MCF 10A (cell line): Measurements from ENCODE around the gene ANO3. TPM values are rescaled to one million over a fixed set of nuclear protein-coding genes. Genes with fewer than 3 reads are reported as not detected.

Experiments used
- BruUV-seq: library from RNA; stranded (reverse); fragments of 400-500 nt; replicated peaks from 2 replicates; lab custom pipeline; 2021; lab: Mats Ljungman, UMichigan
- CTCF ChIA-PET: fragments of 300-600 bp; sonication (Branson Sonifier 250); formaldehyde crosslinking; extraction: SDS; loops from one replicate; lab custom pipeline; 2021; ENCODE audit warnings: antibody characterized with exemption, inconsistent platforms; lab: Yijun Ruan, JAX
- POLR2A ChIA-PET: fragments of 300-600, 350-650 bp; sonication (Branson Sonifier 250); formaldehyde crosslinking; extraction: SDS; loops from one replicate; lab custom pipeline; 2020; ENCODE audit warnings: antibody characterized with exemption, inconsistent platforms; lab: Yijun Ruan, JAX
- DNase-seq: peaks from one replicate; pipeline ENCODE4 v3.0.0-alpha.2; 2018; ENCODE audit not compliant: unreplicated experiment
- H3K27ac Mint-ChIP-seq: one replicate; pipeline ENCODE4 v1.8.0; 2022; ENCODE audit warnings: mild to moderate bottlenecking, low read depth, mixed read lengths; ENCODE audit not compliant: unreplicated experiment
- H3K27me3 Mint-ChIP-seq: one replicate; pipeline ENCODE4 v1.8.0; 2022; ENCODE audit warnings: mixed read lengths; ENCODE audit not compliant: insufficient read depth, unreplicated experiment
- H3K36me3 Mint-ChIP-seq: one replicate; pipeline ENCODE4 v1.8.0; 2022; ENCODE audit warnings: mild to moderate bottlenecking, moderate library complexity, mixed read lengths; ENCODE audit not compliant: insufficient read depth, unreplicated experiment
- H3K4me1 Mint-ChIP-seq: one replicate; pipeline ENCODE4 v1.8.0; 2022; ENCODE audit warnings: mixed read lengths; ENCODE audit not compliant: insufficient read depth, unreplicated experiment
- H3K4me3 Mint-ChIP-seq: one replicate; pipeline ENCODE4 v1.8.0; 2022; ENCODE audit warnings: mild to moderate bottlenecking, moderate library complexity, mixed read lengths; ENCODE audit not compliant: unreplicated experiment
- H3K9me3 Mint-ChIP-seq: one replicate; pipeline ENCODE4 v1.8.0; 2022; ENCODE audit warnings: mixed read lengths; ENCODE audit not compliant: unreplicated experiment
- intact Hi-C: fragments of 100-400 bp; cut with micrococcal nuclease; formaldehyde crosslinking; loops from 2 replicates; pipeline ENCODE4 v1.14.1; 2022
- total RNA-seq: library from RNA; stranded (reverse); gene quantifications from 2 replicates; pipeline ENCODE4 v1.2.3, GENCODE V29; 2022
- TF ChIP-seq, protein P1 (sequence below): fragments of 200-600 bp; IDR thresholded peaks from one replicate; pipeline ENCODE4 v1.8.0; 2022; ENCODE audit warnings: antibody characterized with exemption, mild to moderate bottlenecking; ENCODE audit not compliant: unreplicated experiment

Gene ANO3
- total RNA-seq, 1 experiment from 2014 or later = not detected

DNA sequence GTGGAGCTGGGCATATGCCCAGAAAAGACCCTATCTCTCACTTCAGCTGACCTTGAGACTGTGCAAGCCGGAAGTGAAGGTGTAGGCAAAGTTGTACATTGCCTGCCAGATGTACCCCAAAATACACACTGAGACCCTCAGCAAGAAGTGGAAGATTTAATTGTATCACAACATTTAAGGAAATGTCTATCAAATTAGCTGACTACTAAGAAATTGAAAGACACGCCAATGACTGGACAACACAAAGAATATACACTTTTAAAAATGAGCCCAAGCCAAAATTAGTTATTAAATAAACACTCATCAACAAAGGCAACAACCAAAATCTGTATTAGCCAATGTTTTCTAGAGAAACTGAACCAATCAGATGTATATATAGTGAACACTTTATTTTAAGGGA lies 7.7 kb upstream of the ANO3 start:
- Mint-ChIP-seq H3K36me3 (no peaks in the 10 kb centered on the region), H3K27ac (no peak overlapping the region), H3K4me1 (no peaks in the 10 kb centered on the region), H3K4me3 (no peak overlapping the region), H3K9me3 (no peaks in the 10 kb centered on the region), H3K27me3 (peaks cover 69% of the 10 kb centered on the region)
- POLR2A ChIA-PET = no interaction called here
- TF ChIP-seq, protein P1, sequence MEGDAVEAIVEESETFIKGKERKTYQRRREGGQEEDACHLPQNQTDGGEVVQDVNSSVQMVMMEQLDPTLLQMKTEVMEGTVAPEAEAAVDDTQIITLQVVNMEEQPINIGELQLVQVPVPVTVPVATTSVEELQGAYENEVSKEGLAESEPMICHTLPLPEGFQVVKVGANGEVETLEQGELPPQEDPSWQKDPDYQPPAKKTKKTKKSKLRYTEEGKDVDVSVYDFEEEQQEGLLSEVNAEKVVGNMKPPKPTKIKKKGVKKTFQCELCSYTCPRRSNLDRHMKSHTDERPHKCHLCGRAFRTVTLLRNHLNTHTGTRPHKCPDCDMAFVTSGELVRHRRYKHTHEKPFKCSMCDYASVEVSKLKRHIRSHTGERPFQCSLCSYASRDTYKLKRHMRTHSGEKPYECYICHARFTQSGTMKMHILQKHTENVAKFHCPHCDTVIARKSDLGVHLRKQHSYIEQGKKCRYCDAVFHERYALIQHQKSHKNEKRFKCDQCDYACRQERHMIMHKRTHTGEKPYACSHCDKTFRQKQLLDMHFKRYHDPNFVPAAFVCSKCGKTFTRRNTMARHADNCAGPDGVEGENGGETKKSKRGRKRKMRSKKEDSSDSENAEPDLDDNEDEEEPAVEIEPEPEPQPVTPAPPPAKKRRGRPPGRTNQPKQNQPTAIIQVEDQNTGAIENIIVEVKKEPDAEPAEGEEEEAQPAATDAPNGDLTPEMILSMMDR = no peak
- intact Hi-C loops = no loop called here
- BruUV-seq = no TSS peak
- no peak for DNase-seq
- CTCF ChIA-PET = interaction anchor here (0.6 to 3.1 kb wide), 5 partner anchors 13 to 326 kb away, joined by 3 to 16 read pairs (median 4); no protein-coding TSS in a partner anchor

DNA sequence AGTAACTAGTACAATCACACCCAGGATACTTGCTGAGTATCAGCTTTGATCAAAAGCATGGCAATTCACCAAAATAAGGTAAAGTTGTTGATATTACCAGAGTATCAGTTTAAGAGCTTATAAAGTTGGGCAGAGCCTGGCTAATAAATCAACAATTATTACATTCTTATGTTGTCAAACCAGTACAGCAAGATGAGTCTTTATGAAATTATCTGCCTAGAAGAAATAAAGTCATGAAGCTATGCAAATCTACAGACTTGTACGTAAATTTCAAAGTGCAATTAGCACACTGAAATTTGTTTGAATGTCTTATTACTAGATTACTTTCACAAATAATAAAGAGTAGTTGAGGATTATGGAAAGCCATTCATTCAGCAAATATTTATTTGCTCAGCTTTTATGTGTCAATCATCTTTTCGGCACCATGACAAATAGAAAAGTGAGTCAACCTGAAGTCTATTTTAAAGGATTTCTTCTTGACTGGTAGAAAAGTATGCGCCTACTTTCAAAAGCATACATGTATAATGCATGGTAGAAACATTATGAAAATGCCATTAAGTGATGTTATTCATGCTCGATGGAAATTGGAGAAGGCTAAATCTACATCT lies 5.0 kb upstream of the ANO3 start:
- H3K4me1 Mint-ChIP-seq = no peaks in the 10 kb centered on the region
- ChIA-PET POLR2A (interaction anchor here (0.6 kb wide), 1 partner anchor 170 kb away, joined by 3 read pairs; no protein-coding TSS in a partner anchor), CTCF (interaction anchor here (0.6 to 1.1 kb wide), 3 partner anchors 30 to 192 kb away, joined by 3 to 6 read pairs (median 3); no protein-coding TSS in a partner anchor)
- peaks cover 82% of the 10 kb centered on the region for H3K27me3 Mint-ChIP-seq
- H3K27ac Mint-ChIP-seq = no peak overlapping the region
- H3K4me3 Mint-ChIP-seq = no peak overlapping the region
- BruUV-seq = no TSS peak
- no peaks in the 10 kb centered on the region for H3K36me3 Mint-ChIP-seq
- no peaks in the 10 kb centered on the region for H3K9me3 Mint-ChIP-seq
- no peak for DNase-seq
- intact Hi-C loops = no loop called here
- TF ChIP-seq, protein P1 = no peak

DNA sequence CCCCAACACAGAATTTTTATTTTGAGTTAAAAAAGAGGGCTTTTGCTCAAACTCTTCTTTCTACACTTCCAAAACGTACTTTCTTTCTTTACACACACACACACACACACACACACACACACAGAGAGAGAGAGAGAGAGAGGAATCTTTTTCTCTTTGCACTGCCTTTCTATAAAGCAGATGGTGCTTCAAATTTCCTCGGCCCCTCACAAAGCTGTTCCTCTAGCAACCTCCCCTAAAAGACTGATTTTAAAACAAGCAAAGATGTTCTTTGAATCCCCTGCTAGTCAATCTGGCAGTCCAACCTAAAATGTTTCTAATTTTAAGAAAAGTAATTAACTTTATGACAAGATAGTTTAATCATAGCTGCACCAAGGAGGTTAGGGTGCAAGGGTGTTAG lies 2.7 kb upstream of the ANO3 start:
- intact Hi-C loops = no loop called here
- BruUV-seq = no TSS peak
- H3K36me3 Mint-ChIP-seq = no peaks in the 10 kb centered on the region
- ChIA-PET CTCF (interaction anchor here (0.7 to 0.9 kb wide), 2 partner anchors 8 to 825 kb away, joined by 3 read pairs; no protein-coding TSS in a partner anchor), POLR2A (no interaction called here)
- no peaks in the 10 kb centered on the region for H3K4me1 Mint-ChIP-seq
- H3K4me3 Mint-ChIP-seq = no peak overlapping the region
- TF ChIP-seq, protein P1 = no peak
- no peak overlapping the region for H3K27ac Mint-ChIP-seq
- DNase-seq = no peak
- no peaks in the 10 kb centered on the region for H3K9me3 Mint-ChIP-seq
- peaks cover 82% of the 10 kb centered on the region for H3K27me3 Mint-ChIP-seq

DNA sequence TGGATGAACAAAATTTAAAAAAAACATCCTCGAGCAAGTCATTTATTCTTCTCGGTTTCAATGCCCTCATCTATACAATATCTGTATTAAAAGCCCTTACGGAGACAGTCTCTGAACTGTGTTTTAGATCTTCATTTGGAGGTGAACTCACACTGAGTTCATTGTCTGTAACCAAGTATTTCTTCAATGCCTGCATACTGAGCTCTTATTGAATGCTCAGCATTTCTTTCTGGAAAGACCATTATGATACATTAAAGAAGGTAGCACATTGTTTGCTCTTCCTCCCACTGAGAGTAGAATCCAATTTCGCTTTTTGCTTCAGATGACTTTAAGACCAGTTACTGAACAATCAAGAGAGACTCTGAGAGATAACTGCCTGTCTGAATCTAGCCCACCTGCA lies 1.7 kb upstream of the ANO3 start:
- peaks cover 88% of the 10 kb centered on the region for H3K27me3 Mint-ChIP-seq
- H3K9me3 Mint-ChIP-seq = no peaks in the 10 kb centered on the region
- ChIA-PET POLR2A (no interaction called here), CTCF (interaction anchor here (0.6 to 0.9 kb wide), 2 partner anchors 107 to 824 kb away, joined by 3 read pairs; no protein-coding TSS in a partner anchor)
- intact Hi-C loops = no loop called here
- H3K4me1 Mint-ChIP-seq = no peaks in the 10 kb centered on the region
- H3K27ac Mint-ChIP-seq = no peak overlapping the region
- TF ChIP-seq, protein P1 = no peak
- H3K4me3 Mint-ChIP-seq = no peak overlapping the region
- no TSS peak for BruUV-seq
- DNase-seq = no peak
- no peaks in the 10 kb centered on the region for H3K36me3 Mint-ChIP-seq
